A673 (cell line): Measurements from ENCODE around the gene IGF2BP1.

Experiments used
- CTCF ChIP-seq: fragments of 300-800, 200-600 bp; sonication (generic); conservative IDR thresholded peaks from 2 replicates; pipeline ENCODE4 v1.5.1; 2017; ENCODE audit warnings: low read depth, mild to moderate bottlenecking, antibody characterized with exemption, low read length, moderate library complexity, mixed read lengths
- EZH2 ChIP-seq: fragments of 200-600 bp; sonication (generic); IDR thresholded peaks from 2 replicates; pipeline ENCODE4 v1.6.1; 2017; ENCODE audit warnings: borderline replicate concordance, low read depth, mild to moderate bottlenecking, mixed read lengths, antibody characterized with exemption, low read length; ENCODE audit not compliant: poor library complexity, severe bottlenecking

- TF ChIP-seq EZH2 (no peak), CTCF (no peak)
Measured at GRCh38 chr17:49061524-49061943, 64.3 kb downstream of the IGF2BP1 start.
